Measurements from ENCODE around the gene GLI3.

The GLI3 gene

DNA sequence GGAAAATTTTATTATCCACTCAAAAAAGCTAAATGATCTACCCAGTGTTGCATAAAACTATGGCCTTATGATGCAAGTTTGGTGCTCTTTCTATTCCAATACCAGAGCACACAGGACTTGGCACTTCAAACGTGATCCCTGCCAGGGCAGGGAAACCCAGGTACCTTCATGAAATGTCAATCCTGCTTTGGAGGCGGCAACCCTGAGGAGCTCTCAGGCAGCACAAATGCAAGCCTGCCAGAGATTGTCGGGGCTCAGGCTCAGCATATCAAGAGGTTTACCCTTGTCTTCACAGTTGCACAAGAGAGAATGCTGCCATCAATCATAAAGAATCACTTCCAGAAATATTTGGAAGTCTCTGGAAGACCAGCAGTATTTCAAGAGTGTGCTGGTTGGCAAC is 151.5 kb downstream of the GLI3 start:
- in situ Hi-C loops (cut with MboI; ENCODE audit: low sequenced_read_pairs): no loop called here

DNA sequence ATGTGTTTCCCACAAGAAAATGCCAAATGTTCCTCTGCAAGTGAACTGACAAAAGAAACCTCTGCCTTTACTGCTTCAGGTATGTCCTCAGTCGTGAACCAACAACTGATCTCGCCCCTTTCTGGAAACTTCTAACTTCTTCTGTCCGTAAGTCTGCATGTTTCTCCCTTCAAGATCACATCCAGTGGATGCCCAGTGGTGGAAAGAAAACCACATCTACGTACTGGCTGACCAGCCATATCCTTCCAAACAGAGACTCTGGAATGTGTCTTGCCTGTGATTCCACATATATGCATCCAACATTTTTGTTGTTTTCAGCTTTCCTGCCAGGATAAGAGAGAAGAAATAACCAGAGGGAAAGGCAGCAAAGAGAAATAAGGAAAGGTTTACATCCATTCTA is 152.7 kb downstream of the GLI3 start:
- in situ Hi-C loops (cut with MboI; ENCODE audit: low sequenced_read_pairs): no loop called here

DNA sequence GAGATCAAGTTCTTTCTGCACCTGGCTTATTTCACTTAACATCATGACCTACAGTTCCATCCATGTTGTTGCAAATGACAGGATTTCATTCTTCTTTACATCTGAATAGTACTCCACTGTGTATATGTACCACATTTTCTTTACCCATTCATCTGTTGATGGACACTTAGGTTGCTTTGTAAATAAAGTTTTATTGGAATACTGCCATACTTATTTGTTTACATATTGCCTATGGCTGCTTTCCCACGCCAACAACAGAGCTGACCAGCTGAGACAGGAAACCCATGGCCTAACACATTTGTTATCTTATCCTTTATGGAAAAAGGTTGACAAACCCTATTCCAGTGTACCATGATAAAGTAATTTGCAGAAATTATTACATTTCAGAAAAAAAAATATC is 153.7 kb downstream of the GLI3 start:
- in situ Hi-C loops (cut with MboI; ENCODE audit: low sequenced_read_pairs): no loop called here

DNA sequence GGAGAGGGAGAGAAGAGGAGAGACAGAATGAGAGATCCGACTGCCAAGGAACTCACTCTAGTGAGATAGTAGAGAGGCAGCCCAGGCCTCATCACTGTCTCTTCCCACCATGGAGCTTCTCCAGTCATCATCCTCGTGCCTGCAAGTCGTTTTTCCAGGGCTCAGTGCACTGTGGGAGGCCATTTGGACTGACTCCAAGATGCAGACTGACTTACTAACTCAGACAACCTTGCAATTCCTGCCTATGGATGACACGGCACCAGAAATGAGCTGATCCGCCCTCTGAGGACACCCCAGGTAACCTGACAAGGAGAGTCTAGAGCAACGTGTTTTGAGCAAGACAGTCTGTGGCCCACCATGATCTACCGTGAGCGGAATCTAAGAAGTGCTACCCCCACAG is 154.9 kb downstream of the GLI3 start:
- in situ Hi-C loops (cut with MboI; ENCODE audit: low sequenced_read_pairs): no loop called here

DNA sequence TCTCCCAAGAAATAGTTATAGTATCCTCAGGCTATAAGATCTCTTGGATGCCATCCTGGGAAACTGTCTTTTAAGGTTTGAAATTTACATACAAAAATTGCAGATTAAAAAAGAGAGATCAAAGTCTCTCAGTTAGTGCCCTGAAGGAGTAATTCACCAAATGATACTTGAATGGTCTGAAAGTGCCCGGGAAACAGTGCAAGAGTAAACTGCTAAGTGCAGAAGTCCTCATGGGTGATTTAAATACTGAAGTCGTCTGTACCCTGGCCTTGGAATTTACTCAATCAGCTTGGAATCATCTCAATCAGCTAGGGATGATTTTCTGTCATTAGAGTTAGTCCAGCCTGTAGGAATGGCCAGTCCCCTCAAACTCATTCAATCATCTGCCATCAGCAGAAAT is 155.3 kb downstream of the GLI3 start:
- in situ Hi-C loops (cut with MboI; ENCODE audit: low sequenced_read_pairs): no loop called here

DNA sequence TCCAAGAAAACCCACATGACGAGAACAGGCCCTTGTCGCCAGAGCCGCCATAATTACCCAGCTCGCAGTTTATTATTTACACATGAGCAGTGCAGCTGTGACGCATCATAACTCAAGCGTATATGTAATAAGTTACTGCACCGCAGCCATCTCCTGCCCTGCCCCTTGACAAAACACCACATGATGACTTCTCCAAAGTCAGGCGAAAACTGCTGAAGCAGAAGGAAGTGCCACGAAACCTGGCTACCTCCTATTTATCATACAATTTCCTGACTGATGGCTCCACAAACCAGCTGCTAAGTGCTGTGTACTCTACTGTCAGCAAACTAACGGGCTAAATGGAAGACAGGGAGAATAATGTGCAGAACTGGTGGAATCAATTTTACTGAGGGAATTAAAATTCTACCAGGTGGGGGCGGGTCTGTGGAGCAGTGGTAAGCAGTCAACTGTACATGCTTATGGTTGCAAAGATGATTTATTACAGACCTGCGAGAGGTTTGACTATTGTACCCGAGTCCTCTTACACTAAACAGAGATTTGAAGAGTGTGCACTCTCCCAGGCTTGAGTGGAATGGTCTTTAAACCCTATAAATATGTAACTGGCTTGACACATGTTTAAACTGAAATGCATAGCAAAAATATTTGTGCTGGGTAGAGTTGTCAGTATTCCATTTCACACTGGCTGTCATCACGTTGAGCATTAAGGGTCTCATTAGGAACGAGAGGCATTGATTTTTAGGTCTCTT is 156.0 kb downstream of the GLI3 start:
- in situ Hi-C loops (cut with MboI; ENCODE audit: low sequenced_read_pairs): no loop called here

DNA sequence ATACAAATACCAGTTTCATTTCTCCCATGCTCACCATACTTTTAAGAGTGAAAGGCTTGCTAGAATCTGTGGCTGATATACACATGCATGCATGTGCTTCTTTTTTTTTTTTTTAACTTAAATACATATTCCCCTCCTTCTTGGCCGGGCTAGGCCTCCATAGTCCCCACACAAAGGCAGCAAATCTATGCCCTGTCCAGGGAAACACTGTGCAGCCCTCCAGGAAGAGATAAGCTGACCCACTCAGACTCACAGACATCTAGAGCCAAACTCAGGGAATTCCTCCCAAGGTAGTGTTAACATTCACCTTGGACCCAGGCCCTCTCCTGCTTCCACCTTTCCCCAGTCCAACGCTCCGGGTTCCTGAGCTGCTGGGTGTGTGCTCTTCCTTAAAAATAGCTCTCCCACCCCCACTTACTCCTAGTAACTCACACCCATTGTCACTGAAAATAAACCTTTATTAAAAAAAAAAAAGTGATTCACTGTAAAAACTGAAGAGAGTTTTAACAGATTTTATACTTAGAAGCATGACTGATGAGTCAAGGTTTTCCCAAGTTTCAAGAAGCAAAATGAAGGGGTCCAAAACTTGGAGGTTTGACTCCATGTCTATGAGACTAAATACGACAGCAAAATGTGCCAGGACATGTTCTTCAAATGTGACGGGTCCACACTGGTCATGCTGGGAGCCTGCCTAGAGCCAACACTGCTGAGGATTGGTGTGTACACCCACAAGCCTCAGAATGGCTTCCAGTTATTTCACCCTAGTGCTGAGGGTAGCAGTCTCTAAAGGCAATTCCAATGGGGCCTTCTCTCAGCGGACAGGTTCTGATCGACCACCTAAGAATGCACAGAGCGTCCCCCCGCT is 159.5 kb downstream of the GLI3 start:
- in situ Hi-C loops (cut with MboI; ENCODE audit: low sequenced_read_pairs): no loop called here

DNA sequence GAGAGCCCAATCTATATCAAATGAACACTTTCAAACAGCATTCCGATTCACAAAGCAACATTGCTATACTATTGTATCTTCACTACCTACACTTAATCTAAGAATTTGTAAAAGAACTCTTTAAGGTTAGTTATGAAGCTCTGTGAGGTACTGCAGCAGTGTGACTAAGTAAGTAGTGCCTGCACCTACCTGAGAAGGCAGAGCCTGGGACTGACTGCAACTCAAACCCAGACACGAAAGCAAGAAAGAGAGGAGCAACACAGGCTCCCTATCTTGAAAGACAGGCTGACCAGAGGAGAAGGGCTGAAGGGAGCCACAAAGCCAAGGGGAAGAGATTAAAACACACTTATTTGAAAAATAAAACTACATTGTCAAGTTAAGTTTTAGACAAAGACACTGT is 160.1 kb downstream of the GLI3 start:
- in situ Hi-C loops (cut with MboI; ENCODE audit: low sequenced_read_pairs): no loop called here

DNA sequence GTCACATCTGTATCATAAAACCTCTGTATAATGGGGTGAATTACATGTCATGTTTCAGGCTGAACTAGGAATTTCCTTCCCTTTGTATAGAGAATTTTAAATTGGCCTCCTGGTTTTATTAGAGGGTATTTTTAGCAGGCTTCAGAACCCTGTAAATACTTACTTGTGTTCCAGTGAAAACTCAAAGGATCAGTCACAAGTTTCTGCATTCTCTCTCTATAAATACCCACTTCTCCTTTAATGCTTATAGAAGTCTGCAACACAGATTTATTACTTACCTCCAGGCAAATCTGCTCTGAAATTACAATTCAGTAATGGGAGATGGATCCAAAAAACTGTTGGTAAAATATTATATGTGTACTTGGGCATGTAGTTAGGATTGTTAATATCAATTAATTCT is 161.6 kb downstream of the GLI3 start:
- in situ Hi-C loops (cut with MboI; ENCODE audit: low sequenced_read_pairs): no loop called here

DNA sequence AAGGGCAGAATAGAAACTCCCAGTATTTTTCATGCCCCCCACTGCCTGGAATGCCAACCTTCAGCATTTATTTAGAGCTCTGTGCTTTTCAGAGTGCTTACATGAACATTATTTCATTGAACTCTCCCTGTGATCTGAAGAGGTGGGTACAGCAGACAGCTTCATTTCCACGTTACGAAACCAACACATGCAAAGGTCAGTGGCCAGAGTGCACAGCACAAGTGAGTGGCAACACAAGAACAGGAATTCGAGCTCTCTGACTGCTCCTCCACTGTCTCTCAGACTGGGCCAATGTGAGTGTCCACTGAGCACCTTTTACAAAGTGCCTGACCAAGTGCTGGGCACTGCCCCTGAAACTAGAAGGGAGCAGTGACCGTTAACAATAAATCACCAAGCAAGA is 162.9 kb downstream of the GLI3 start:
- in situ Hi-C loops (cut with MboI; ENCODE audit: low sequenced_read_pairs): no loop called here

DNA sequence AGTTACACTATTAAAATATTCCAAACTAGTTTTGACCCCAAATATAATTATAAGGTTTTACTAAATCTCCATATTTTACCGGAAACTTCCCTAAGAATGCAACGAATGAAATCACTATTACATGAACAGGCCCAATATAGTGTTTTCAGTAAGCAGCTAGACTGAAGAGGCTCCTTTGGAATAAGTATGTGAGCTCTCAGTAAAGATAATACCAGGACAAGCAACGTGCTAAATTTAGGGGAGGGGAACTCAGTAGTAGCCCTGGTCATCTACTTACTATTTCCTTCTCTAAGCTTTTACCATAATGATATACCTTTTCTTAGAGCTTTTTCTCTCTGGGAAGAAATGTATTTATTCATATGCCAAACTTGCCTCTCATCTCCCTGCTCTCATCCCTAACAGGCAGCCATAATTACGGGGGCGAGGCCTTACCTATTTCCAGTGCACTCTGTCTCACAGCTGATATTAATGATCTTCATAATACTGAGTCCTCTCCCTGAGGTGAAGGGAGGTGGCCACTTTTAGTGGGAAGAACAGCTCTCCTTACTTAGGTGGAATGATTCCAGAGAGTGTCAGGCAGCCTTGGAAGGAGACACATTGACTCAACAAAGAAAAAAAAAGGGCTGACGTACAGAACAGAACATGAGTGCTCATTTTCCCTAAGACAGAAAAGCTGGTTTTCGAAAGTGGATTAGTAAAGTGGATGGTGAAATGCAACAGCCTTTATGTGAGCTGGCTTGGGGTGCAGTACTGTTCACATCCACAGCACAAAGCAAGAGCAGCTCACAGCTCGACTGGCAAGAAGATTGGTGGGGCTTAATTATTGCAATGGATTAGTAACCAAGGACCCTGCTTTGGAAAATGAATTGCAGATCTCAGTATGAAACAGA is 165.4 kb downstream of the GLI3 start:
- in situ Hi-C loops (cut with MboI; ENCODE audit: low sequenced_read_pairs): no loop called here

DNA sequence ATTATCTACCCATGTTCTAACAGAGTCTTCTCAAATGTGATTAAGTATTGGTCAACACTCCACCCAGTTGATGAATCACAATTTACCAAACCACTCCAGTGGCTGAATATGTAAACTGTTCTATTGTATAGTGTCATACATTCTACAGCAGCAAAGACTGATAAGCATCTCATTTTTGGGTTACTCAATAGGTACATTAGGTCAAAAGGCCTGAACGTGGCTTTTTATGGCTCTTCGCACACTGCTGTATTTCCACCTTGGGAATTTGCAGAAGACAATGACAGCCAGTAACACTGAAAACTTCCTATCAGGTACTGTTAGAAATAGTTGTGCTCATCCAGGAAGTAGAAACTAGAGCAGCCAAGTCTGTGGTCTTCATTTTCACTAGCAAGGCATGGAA is 166.9 kb downstream of the GLI3 start:
- in situ Hi-C loops (cut with MboI; ENCODE audit: low sequenced_read_pairs): no loop called here

DNA sequence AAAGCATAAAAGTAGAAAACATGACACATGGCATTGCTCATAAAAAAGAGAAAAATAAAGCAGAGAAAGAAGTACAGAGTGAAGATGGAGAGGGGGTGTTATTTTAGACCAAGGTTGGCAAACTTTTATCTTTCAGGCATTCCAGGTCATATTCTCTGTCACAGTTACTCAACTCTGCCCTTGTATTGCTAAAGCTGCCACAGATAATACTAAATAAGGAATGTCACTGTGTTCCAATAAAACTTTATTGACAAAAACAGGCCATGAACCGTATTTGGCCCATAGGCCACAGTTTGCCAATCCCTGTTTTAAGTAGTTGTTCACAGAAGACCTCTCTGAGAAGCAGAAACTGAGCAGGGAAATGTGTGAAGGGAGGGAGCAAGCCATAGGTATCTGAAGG is 167.4 kb downstream of the GLI3 start:
- in situ Hi-C loops (cut with MboI; ENCODE audit: low sequenced_read_pairs): no loop called here

DNA sequence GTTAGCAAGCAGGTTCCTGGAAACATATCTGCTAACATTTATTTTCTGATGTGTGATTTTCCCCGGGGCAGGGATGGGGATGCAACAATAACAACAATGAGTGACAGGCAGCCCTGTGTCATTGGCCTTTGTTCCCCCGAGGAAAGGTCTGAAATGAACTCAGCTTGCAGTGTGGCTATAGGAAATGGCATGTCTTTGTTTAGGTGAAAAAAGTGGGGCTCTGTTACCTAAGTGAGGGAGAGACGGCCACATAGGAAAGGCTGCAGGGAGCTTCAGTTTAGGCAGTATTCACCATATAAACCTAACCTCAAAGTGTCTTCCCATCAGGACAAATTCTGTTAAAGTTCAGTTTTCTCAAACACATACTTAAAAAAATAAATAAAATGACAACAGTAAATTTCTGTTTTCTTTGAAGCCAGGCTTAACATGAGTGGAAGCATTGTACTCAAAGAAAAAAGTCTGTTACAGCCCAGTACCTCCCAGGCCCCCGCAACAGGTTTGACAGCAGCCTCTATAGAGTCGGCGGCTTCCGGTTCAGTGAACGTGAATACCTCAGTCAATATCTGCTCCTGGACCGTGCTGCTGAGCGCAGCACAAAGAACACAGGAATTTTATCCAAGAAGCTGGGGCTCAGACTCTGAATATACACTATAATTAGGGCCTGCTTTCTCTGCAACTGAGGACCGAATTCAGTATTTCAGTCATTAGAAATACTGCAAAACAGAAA is 168.3 kb downstream of the GLI3 start:
- in situ Hi-C loops (cut with MboI; ENCODE audit: low sequenced_read_pairs): no loop called here

DNA sequence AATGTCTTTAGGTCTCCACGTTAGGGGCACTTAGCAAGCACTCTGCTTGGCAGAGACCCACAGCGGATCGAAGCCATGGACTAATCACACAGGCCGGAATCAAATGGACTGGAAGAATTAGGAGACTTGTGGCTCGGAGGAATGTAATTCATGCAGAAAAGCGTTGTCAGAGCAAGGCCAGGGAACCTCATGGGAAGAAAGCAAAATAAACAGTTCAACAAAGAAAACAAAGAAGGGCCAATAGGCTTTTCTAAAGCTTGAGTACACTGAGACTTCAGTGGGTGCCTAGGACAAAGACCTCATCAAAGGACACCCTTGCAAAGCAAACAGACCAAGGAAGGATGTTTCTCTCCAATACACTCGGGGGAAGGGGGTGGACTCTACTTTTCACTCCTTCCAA is 171.1 kb downstream of the GLI3 start:
- in situ Hi-C loops (cut with MboI; ENCODE audit: low sequenced_read_pairs): no loop called here

DNA sequence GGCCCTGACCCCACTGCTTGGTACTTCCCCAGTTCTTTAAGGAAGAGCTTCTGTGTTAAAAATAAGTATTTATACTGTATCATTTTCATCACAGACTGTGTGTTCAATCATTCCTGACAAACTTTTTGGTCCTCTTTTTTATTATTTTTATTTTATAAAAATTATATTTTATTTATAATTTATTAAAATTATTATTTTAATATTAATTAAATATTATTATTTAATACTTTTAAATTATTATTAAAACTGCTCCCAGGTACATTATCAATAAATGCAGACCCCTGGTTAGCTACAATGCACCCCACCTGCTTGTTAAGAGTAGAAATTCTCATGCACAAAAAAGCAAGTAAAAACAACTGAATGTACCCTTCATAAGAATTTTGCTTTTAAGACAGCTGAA is 172.0 kb downstream of the GLI3 start:
- in situ Hi-C loops (cut with MboI; ENCODE audit: low sequenced_read_pairs): no loop called here

DNA sequence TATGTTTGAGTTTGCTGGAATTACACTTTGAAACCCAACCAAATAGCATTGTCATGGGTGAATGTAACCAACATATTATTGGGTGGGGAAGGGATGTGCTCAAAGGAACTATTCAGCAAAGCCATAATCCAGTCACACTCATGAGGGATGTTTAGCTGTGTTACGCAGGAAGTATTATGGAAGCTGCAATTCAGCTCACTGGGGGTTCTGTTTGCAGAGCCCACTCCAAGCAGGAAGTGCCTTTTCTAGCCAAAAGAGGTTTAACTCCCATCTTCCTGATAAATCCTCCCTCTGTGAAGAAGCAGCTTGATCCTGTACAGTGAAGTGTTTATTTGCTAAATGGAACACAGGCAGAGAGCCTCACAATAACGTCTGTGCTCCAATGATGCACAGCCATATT is 172.5 kb downstream of the GLI3 start:
- in situ Hi-C loops (cut with MboI; ENCODE audit: low sequenced_read_pairs): no loop called here

DNA sequence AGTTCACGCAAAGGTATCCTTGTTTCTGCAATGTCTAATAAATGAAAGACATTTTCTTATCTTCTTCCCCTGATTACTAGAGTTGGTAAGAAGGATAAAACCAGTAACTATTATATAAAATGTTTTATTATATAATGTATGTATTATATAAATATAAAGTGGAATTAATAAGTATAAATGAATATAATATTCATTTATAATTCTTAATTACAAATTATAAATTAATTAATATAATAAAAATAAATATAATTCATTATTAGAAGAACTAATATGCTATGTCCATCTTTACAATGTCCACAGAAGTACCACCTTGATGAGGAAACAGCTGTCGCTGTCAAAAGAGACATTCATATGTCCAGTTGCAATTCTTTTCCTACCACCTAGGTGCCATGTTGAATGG is 177.7 kb downstream of the GLI3 start:
- in situ Hi-C loops (cut with MboI; ENCODE audit: low sequenced_read_pairs): no loop called here

DNA sequence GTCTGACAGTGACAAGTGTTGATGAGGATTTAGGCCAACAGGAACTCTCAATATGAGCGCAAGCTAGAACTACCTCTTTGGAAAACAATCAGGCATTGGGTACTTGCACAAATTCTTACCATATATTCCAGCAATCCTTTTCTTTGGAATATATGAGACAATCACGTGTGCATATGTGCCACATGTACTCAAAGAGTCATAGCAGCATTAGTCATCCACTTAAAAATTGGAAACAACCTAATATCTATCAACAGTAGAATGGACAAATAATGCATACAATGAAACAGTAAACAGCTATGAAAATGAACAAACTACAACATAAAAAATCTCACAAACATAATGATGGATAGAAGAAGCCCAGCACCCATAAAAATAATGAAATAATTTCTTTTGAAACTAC is 179.7 kb downstream of the GLI3 start:
- in situ Hi-C loops (cut with MboI; ENCODE audit: low sequenced_read_pairs): no loop called here

DNA sequence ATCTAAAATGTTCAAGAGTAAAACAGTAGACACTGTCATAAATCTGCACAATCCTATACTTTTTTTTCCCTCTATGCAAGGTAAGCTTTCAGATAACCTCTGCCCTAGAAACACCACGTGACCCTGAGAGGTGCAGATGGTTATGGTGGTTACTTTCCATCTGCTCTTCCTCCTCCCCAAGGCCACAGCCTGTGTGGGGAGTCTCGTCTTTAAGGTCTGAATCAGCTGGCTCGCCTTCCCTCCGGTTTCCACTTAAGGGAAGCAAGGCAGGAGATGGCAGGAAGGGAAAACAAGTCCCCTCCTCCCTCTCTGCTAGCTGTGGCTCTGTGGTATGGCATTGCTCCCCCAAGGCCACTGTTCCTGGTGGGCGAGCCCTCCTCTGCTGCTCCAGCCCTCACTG is 181.8 kb downstream of the GLI3 start:
- in situ Hi-C loops (cut with MboI; ENCODE audit: low sequenced_read_pairs): no loop called here

DNA sequence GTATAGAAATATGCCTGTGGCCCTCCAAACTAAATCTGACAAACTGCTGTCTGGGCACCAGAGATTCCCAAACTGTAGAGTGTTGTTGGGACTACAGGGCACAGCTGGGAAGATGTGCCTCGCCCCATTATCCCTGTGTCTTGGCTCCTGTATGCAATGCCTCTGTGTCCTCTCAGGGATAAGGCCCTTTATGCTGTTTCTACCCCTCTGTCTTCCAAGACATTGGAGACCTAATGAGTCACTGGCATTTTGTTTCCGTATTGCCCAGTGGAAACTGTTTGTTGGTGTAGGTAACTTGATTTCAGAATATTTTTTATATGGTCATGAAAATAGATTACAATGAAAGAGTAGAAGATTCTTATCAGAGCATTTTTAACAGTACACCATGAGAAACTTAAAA is 183.2 kb downstream of the GLI3 start:
- in situ Hi-C loops (cut with MboI; ENCODE audit: low sequenced_read_pairs): no loop called here

Data from HL-60/S4 treated with retinoic acid at 250 ng/mL for 4 days and 3 days (cell line).